Psoas muscle (tissue), 8 donors: ENCODE data around the gene C2. TPM values are rescaled to one million over a fixed set of nuclear protein-coding genes. Genes with fewer than 3 reads are reported as not detected.
"Not testable (repeated sequence)": the region's sequence is repeated elsewhere in the genome, so short reads cannot be mapped to it uniquely, and the experiment has no call there.

ENCODE experiments used
- ATAC-seq, 4 donors: fragments of 200-7000 bp; cut with Tn5 transposase; one replicate each; pipeline ENCODE4 v1.9.1; 2020; ENCODE audit warnings: moderate library complexity in 3 of 4, mild to moderate bottlenecking in 2 of 4
- DNase-seq, 2 donors: peaks; one replicate each; pipeline ENCODE4 v3.0.0-alpha.2; 2020
- H3K27ac ChIP-seq: fragments of 200-600 bp; one replicate; pipeline ENCODE4 v1.8.0; 2022
- H3K27me3 ChIP-seq, 3 donors: fragments of 200-600 bp in 1 of 3; one replicate each; pipeline versions ENCODE4 v1.6.1 to v1.8.0; 2013 to 2022; ENCODE audit warnings: low read length in 2 of 3, mild to moderate bottlenecking in 2 of 3, moderate library complexity in 1 of 3; ENCODE audit not compliant: insufficient read depth in 3 of 3
- H3K36me3 ChIP-seq, 2 donors: fragments of 200-600 bp in 1 of 2; one replicate each; pipeline versions ENCODE4 v1.6.1 to v1.8.0; 2013 to 2022; ENCODE audit warnings: low read depth in 1 of 2, mild to moderate bottlenecking in 1 of 2, moderate library complexity in 1 of 2; ENCODE audit not compliant: insufficient read depth in 1 of 2
- H3K4me1 ChIP-seq: fragments of 200-600 bp; one replicate; pipeline ENCODE4 v1.8.0; 2022
- H3K4me3 ChIP-seq: fragments of 200-600 bp; one replicate; pipeline ENCODE4 v1.8.0; 2022; ENCODE audit warnings: mild to moderate bottlenecking
- H3K9me3 ChIP-seq: fragments of 200-600 bp; one replicate; pipeline ENCODE4 v1.8.0; 2022
- WGBS, 3 donors: extraction: QIAGEN DNeasy Blood & Tissue Kit; methylation state at CpG; one replicate each; pipeline versions ENCODE4 v1.1.6 to v1.1.7; 2013; 5-methylcytosine and 5-hydroxymethylcytosine counted together
- intact Hi-C, 2 donors: fragments of 100-400 bp; cut with DNase I; formaldehyde crosslinking; loops; one replicate each; pipeline versions ENCODE4 v1.11.0 to v1.14.2; 2022
- polyA plus RNA-seq, 3 donors: library from polyadenylated mRNA; stranded (reverse); fragments of 200-250 nt; gene quantifications; one replicate each; pipeline ENCODE4 v1.2.3, GENCODE V29; 2013
- total RNA-seq, 4 donors: library from RNA; stranded (reverse); fragmentation: NEBNext Ultra II Directional in 2 of 4; extraction: Animal tissue kit (Norgen Biotek cat#: 25700) in 2 of 4; gene quantifications; one replicate each; pipeline versions ENCODE4 v1.2.1 to v1.2.4, GENCODE V29; 2021 to 2023
- TF ChIP-seq, protein P1 (sequence below): fragments of 200-600 bp; IDR thresholded peaks from one replicate; pipeline ENCODE4 v1.8.0; 2022; ENCODE audit warnings: antibody characterized with exemption
- donor health status: healthy with polysubstance abuse.
- donor health status: DM: no; HTN: no; CAD: no; lungs with moderate emphysema.
- donor health status: Bipolar disorder and iron deficiency.
- donor health status: healthy.
- donor health status: DM: yes; HTN: yes; CAD: no.
- donor health status: DM: no; HTN: no; CAD: no.
- donor health status: DM: no; HTN: no; CAD: no.
- donor health status: DM: yes; HTN: yes; CAD: no.

The C2 gene
- total and polyA plus RNA-seq, 7 donors, result 0.77 to 5.5 (median 1.5) TPM

DNA sequence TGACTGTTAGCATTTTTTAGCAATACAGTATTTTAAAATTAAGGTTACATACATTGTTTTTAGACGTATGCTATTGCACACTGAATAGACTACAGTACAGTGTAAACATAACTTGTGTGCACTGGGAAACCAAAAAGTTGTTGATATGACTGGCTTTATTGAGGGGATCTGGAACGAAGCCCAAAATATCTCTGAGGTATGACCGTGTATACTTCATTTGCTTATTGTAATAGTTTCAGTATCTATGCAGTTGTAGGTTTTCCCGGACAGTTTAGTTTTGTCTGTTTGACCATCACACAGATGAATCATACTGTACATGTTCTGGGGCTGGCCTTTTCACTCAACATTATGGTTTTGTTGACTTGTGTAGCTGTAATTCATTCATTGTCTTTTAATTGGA, 18.7 kb upstream of the C2 start:
- TF ChIP-seq, protein P1, sequence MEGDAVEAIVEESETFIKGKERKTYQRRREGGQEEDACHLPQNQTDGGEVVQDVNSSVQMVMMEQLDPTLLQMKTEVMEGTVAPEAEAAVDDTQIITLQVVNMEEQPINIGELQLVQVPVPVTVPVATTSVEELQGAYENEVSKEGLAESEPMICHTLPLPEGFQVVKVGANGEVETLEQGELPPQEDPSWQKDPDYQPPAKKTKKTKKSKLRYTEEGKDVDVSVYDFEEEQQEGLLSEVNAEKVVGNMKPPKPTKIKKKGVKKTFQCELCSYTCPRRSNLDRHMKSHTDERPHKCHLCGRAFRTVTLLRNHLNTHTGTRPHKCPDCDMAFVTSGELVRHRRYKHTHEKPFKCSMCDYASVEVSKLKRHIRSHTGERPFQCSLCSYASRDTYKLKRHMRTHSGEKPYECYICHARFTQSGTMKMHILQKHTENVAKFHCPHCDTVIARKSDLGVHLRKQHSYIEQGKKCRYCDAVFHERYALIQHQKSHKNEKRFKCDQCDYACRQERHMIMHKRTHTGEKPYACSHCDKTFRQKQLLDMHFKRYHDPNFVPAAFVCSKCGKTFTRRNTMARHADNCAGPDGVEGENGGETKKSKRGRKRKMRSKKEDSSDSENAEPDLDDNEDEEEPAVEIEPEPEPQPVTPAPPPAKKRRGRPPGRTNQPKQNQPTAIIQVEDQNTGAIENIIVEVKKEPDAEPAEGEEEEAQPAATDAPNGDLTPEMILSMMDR, result no peak
- no peaks in the 10 kb centered on the region for H3K9me3 ChIP-seq
- H3K4me3 ChIP-seq, result no peak overlapping the region
- DNase-seq, result no peak
- no peaks in the 10 kb centered on the region for H3K36me3 ChIP-seq
- ATAC-seq, result no peak
- H3K4me1 ChIP-seq, result no peaks in the 10 kb centered on the region
- intact Hi-C loops, result no loop called here
- H3K27me3 ChIP-seq, result peaks cover 0 to 5% (median 0%) of the 10 kb centered on the region in 3 donors
- 60 to 67% (median 60%) methylated on average over 4 of the region's 4 CpGs for WGBS, 3 donors
- H3K27ac ChIP-seq, result no peak overlapping the region

DNA sequence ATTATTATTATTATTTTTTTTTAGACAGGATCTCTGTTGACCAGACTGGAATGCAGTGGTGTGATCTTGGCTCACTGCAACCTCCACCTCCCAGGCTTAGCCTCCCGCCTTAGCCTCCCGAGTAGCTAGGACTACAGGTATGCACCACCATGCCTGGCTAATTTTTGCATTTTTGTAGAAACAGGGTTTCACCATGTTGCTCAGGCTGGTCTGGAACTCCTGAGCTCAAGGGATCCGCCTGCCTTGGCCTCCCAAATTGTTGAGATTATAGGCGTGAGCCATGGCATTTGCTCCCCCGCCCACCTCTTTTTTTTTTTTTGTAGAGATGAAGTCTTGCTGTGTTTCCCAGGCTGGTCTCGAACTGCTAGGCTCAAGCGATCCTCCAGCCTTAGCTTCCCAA, 18.2 kb upstream of the C2 start:
- intact Hi-C loops, result not testable (repeated sequence)

DNA sequence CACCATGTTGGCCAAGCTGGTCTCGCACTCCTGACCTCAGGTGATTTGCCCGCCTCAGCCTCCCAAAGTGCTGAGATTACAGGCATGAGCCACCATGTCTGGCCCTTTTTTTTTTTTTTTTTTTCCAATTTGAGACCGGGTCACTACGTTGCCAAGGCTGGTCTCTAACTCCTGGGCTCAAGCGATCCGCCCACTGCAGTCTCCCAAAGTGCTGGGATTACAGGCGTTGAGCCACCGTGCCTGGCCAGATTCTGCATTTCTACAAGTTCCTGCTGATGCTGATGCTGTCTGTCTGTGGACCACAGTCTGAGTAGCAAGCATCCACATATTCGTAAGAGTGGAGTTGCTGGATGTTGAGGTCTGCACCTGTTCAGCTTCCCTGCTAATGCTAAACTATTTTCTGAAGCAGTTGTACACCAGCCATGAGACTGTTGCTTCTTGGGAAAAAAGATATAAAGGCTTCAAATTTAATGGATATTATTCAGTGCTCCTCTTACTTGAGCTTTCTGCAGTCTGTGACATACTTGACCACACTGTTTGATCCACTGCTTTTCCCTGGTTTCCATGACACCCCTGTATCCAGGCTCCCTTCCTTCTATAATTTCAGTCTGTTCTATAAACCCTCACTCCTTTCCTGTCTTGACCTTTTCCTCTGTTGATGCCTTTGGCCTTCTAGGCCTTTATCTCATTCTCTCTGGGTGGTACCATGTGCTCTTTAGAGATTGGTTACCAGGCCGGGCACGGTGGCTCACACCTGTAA, 15.5 kb upstream of the C2 start:
- peaks cover 0 to 8% (median 0%) of the 10 kb centered on the region in 3 donors for H3K27me3 ChIP-seq
- DNase-seq (no peak), ATAC-seq (no peak)
- 46 to 57% (median 52%) methylated on average over 11 of the region's 11 CpGs for WGBS, 3 donors
- H3K9me3 ChIP-seq, result no peaks in the 10 kb centered on the region
- TF ChIP-seq, protein P1, result no peak
- intact Hi-C loops, result no loop called here
- no peak overlapping the region for H3K27ac ChIP-seq
- H3K4me3 ChIP-seq, result no peak overlapping the region
- H3K36me3 ChIP-seq, result no peaks in the 10 kb centered on the region
- H3K4me1 ChIP-seq, result no peaks in the 10 kb centered on the region

More for the DNA sequence above, 18.2 kb upstream of the C2 start:
- not testable (repeated sequence) for H3K4me3 ChIP-seq, H3K36me3 ChIP-seq, DNase-seq, H3K27ac ChIP-seq, H3K27me3 ChIP-seq, H3K9me3 ChIP-seq, H3K4me1 ChIP-seq, ATAC-seq
- 56 to 69% (median 64%) methylated on average over 7 of the region's 7 CpGs for WGBS, 3 donors

DNA sequence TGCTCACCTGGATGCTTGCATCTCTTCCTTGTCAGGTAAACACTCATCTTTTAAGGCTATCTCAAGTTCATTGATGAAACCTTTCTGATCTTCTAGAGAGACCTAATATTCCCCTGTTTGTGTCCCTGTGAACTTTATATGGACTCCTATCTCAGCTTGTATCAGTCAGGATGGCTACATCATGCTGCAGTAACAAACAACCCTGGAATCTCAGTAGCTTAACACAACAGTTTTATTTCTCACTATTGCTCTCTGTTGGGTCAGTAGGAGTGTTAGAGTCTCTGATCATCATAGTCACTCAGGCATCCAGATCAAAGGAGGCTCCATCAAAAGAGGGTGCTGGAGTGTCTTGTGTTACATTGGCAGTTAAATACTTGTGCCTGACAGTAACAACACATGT, 12.2 kb upstream of the C2 start:
- no peak for DNase-seq
- no peak for ATAC-seq
- intact Hi-C loops, result no loop called here
- Histone ChIP-seq H3K36me3 (no peaks in the 10 kb centered on the region), H3K4me3 (no peak overlapping the region), H3K4me1 (no peaks in the 10 kb centered on the region), H3K9me3 (no peaks in the 10 kb centered on the region), H3K27me3 (peaks cover 0 to 8% (median 0%) of the 10 kb centered on the region in 3 donors), H3K27ac (no peak overlapping the region)
- TF ChIP-seq, protein P1, result no peak

DNA sequence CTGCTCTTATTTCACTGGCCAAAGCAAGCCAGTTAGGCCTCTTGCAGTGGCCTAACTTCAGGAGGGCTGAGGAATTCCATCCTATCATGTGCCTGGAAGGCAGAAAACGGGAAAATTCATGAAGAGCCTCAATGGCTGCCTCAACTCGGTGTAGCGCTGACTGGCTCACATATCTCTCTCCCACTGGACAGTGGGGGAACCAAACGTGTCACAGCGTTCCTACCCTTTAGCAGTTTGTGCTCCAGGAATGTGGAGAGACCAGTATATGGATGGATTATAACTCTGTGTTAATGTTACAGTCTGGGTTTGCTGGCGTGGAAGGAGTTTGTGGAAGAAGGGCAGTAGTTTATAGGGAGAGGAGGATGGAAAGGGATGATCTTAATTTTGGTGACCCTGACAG, 11.8 kb upstream of the C2 start:
- DNase-seq, result no peak
- H3K4me1 ChIP-seq, result no peaks in the 10 kb centered on the region
- 78 to 85% (median 82%) methylated on average over 6 of the region's 6 CpGs for WGBS, 3 donors

More for the DNA sequence above, 11.8 kb upstream of the C2 start:
- intact Hi-C loops, result no loop called here
- ATAC-seq, result no peak
- H3K4me3 ChIP-seq, result no peak overlapping the region
- peaks cover 0 to 8% (median 0%) of the 10 kb centered on the region in 3 donors for H3K27me3 ChIP-seq
- TF ChIP-seq, protein P1, result no peak
- no peak overlapping the region for H3K27ac ChIP-seq
- no peaks in the 10 kb centered on the region for H3K9me3 ChIP-seq
- H3K36me3 ChIP-seq, result no peaks in the 10 kb centered on the region
